Activated gamma-delta T cell (primary cell): ENCODE data around the gene MECP2.

ENCODE experiments used
- DNase-seq: peaks from one replicate; lab custom pipeline; 2025; lab: John Stamatoyannopoulos, UW

The MECP2 gene

GRCh38 chrX:154033848-154034247 lies 63.7 kb downstream of the MECP2 start:
- no peak for DNase-seq

- DNase-seq: no peak
These were observed 64.9 kb downstream of the MECP2 start for GRCh38 chrX:154032653-154033052.

- no peak for DNase-seq
These were observed 65.4 kb downstream of the MECP2 start for GRCh38 chrX:154032160-154032559.

GRCh38 chrX:154030715-154031305 lies 66.7 kb downstream of the MECP2 start:
- DNase-seq: no peak

GRCh38 chrX:154030266-154030665 lies 67.3 kb downstream of the MECP2 start:
- no peak for DNase-seq

- no peak for DNase-seq
These were observed 68.1 kb downstream of the MECP2 start for GRCh38 chrX:154029439-154029838.

GRCh38 chrX:154028502-154029184 lies 68.9 kb downstream of the MECP2 start:
- no peak for DNase-seq

GRCh38 chrX:154027986-154028385 lies 69.5 kb downstream of the MECP2 start:
- no peak for DNase-seq

GRCh38 chrX:154027022-154027402 lies 70.5 kb downstream of the MECP2 start:
- no peak for DNase-seq

- DNase-seq: no peak
These were observed 71.1 kb downstream of the MECP2 start for GRCh38 chrX:154026136-154027021.

GRCh38 chrX:154025230-154025629 lies 72.3 kb downstream of the MECP2 start:
- DNase-seq: no peak

- no peak for DNase-seq
These were observed 73.2 kb downstream of the MECP2 start for GRCh38 chrX:154024271-154024670.

- no peak for DNase-seq
These were observed 74.1 kb downstream of the MECP2 start for GRCh38 chrX:154023276-154024000.

- DNase-seq: no peak
These were observed 75.4 kb downstream of the MECP2 start for GRCh38 chrX:154022108-154022507.

GRCh38 chrX:154021131-154021611 lies 76.3 kb downstream of the MECP2 start:
- no peak for DNase-seq

- no peak for DNase-seq
These were observed 76.9 kb downstream of the MECP2 start for GRCh38 chrX:154020536-154021115.

- DNase-seq: peak; percentile 37
These were observed 77.6 kb downstream of the MECP2 start, which contains the start of gene IRAK1 for GRCh38 chrX:154019633-154020528. TSS of gene IRAK1 (minus strand) at chrX:154019902. CDS start at chrX:154019812, 90 bp downstream.

GRCh38 chrX:154019061-154019621 lies 78.4 kb downstream of the MECP2 start:
- DNase-seq: no peak

GRCh38 chrX:154018518-154019060 lies 78.9 kb downstream of the MECP2 start:
- no peak for DNase-seq
